ENCODE results near the gene QRICH1.
"Not testable (repeated sequence)": the region's sequence is repeated elsewhere in the genome, so short reads cannot be mapped to it uniquely, and the experiment has no call there.

QRICH1 gene

GRCh38 chr3:49017229-49017970 is 76.5 kb downstream of the QRICH1 start:
- DNase-seq (ENCODE audit: low spot score) = no peak

GRCh38 chr3:49016414-49017228 is 77.2 kb downstream of the QRICH1 start:
- DNase-seq (ENCODE audit: low spot score) = no peak

DNA sequence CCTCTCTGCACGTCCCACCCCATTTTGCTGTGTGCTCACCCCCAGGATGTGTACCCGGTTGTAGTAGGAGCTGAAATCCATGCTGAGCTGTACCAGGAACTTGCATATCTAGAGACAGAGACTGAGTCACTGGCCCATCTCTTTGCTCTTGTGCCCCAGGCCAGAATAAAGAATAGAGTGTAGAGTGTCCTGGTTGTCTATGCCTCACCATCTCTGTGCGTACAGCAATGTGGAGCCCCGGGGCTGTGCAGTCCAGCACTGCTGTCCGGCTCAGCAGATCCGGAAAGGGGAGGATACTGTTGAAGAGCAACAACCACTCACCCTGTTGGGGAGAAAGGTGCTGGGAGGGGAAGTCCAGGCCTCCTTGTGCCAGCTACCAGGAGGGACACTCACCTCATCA is 78.1 kb downstream of the QRICH1 start:
- no peak for DNase-seq (ENCODE audit: low spot score)

DNA sequence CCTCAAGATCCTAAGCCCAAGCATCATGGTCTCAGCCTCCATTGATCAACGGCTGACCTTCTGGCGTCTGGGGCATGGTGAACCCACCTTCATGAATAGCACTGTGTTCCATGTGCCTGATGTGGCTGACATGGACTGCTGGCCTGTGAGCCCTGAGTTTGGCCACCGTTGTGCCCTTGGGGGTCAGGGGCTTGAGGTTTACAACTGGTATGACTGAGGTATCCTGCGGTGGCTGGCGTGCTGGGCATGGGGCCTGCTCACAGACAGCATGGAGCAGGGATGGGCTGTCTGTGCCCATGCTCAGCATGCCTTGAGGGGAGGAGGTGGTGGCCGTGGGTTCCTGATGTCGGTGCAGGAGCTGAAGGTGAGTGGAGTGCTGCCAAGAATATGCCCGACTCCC is 78.8 kb downstream of the QRICH1 start:
- no peak for DNase-seq (ENCODE audit: low spot score)

DNA sequence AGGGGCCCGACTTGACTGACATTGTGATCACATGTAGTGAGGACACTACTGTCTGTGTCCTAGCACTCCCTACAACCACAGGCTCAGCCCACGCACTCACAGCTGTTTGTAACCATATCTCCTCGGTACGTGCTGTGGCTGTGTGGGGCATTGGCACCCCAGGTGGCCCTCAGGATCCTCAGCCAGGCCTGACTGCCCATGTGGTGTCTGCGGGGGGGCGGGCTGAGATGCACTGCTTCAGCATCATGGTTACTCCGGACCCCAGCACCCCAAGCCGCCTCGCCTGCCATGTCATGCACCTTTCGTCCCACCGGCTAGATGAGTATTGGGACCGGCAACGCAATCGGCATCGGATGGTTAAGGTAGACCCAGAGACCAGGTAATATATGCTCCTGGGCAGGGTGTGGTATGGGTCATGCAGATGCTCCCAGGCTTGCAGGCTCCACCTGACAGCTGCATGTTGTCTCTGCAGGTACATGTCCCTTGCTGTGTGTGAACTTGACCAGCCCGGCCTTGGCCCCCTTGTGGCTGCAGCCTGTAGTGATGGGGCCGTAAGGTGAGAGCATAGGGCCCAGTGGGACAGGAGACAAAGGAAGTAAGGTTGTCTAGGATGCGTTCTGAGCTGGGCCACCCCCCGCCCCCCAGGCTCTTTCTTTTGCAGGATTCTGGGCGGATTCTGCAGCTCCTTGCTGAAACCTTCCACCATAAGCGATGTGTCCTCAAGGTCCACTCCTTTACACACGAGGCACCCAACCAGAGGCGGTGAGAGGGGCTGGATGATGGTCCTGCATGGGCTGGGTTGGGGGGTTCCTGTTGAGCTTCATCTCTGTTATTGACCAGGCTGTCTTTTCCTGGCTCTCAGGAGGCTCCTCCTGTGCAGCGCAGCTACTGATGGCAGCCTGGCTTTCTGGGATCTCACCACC is 79.9 kb downstream of the QRICH1 start:
- DNase-seq (ENCODE audit: low spot score) = no peak

DNA sequence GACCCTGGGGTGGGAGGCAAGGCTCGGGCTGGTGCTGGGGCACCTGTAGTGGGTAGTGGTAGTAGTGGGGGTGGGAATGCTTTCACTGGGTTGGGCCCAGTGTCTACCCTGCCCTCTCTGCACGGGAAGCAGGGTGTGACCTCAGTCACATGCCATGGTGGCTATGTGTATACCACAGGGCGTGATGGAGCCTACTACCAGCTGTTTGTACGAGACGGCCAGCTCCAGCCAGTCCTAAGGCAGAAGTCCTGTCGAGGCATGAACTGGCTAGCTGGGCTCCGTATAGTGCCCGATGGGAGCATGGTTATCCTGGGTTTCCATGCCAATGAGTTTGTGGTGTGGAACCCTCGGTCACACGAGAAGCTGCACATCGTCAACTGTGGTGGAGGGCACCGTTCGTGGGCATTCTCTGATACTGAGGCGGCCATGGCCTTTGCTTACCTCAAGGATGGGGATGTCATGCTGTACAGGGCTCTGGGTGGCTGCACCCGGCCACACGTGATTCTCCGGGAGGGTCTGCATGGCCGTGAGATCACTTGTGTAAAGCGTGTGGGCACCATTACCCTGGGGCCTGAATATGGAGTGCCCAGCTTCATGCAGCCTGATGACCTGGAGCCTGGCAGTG is 80.6 kb downstream of the QRICH1 start:
- no peak for DNase-seq (ENCODE audit: low spot score)

DNA sequence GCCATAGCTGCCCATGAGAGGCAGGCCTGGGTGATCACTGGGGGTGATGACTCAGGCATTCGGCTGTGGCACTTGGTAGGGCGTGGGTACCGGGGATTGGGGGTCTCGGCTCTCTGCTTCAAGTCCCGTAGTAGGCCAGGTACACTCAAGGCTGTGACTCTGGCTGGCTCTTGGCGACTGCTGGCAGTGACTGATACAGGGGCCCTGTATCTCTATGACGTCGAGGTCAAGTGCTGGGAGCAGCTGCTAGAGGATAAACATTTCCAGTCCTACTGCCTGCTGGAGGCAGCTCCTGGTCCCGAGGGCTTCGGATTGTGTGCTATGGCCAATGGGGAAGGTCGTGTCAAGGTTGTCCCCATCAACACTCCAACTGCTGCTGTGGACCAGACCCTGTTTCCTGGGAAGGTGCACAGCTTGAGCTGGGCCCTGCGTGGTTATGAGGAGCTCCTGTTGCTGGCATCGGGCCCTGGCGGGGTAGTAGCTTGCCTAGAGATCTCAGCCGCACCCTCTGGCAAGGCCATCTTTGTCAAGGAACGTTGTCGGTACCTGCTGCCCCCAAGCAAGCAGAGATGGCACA is 81.3 kb downstream of the QRICH1 start:
- DNase-seq (ENCODE audit: low spot score) = no peak

GRCh38 chr3:49009396-49009795 is 84.5 kb downstream of the QRICH1 start:
- DNase-seq (ENCODE audit: low spot score) = no peak

GRCh38 chr3:49008627-49009026 is 85.2 kb downstream of the QRICH1 start:
- DNase-seq (ENCODE audit: low spot score) = not testable (repeated sequence)

- peak; percentile 77 for DNase-seq (ENCODE audit: low spot score)
These were observed 85.9 kb downstream of the QRICH1 start for GRCh38 chr3:49007771-49008528.

DNA sequence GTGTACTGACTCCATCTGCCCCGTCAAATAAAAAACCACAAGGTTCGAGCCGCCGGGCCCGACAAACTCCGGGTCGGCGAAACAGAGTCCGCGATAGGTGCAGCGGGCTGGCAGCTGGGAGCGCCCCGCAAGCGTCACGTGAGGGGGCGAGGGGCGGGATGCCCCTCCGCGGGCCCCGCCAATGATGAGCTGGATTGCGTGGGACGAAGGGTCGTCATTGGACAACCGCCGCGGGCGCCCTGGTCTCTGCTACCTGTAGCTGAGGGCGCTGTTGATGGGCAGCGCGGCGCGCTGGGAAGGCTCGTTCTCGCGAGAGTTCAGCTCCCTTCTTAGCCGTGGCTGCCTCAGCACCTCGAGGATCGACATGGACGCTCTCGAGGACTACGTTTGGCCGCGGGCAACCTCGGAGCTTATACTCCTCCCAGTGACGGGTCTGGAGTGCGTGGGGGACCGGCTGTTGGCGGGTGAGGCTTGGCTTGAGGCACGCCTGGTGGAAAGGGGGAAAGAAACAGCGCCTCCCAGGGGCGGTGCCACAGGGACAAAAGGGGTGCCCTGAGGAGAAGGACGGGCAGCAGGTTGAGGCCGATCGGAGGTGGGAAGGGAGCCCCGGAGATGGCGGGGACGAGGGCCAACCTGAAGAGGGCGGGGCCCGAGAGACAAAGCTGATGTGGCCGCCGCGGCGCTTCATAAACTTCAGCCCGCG is 86.7 kb downstream of the QRICH1 start, which contains the start of gene WDR6:
WDR6 (plus strand) TSS at position 324 of the 703 bp plus-strand sequence; CDS start at position 365, 41 bp downstream.
- peak; percentile 98 for DNase-seq (ENCODE audit: low spot score)

DNA sequence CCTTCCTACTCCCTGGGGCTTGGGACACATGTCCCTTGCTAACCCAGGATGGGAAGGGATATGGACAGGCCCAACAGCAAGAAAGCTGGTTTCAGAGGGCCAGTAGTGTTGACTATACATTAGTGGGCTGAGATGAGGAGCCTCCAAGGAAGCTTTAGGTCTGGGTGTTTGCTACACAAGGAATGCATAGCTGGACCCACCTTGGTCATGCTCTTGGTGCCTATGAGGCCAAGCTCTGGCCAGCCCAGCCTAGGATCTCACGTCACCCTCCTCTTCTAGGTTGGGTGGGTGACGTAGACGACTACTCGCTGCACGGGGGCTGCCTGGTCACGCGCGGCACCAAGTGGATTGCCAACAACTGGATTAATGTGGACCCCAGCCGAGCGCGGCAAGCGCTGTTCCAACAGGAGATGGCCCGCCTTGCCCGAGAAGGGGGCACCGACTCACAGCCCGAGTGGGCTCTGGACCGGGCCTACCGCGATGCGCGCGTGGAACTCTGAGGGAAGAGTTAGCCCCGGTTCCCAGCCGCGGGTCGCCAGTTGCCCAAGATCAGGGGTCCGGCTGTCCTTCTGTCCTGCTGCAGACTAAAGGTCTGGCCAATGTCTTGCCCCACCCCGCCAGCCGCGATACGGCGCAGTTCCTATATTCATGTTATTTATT is 87.3 kb downstream of the QRICH1 start:
- DNase-seq (ENCODE audit: low spot score) = no peak

DNA sequence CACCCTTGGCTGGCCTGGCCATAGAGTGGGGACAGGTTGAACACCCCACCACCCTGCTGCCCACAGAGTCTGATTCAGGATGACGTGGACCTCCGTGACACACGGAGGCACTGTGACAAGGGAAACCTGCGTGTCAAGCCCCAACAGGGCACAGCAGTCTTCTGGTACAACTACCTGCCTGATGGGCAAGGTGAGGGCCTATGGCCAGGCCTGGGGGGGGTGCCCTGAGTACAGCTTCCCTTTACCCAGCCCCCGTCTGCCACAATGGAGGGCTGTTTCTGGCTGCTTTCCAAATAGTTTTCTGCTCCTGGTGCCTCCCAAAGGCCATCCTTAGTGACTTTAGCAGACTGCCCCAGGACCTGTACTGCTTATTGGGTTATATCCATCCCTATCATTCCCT is 87.9 kb downstream of the QRICH1 start:
- no peak for DNase-seq (ENCODE audit: low spot score)

GRCh38 chr3:49005303-49005680 is 88.6 kb downstream of the QRICH1 start:
- no peak for DNase-seq (ENCODE audit: low spot score)

GRCh38 chr3:49004352-49005302 is 89.2 kb downstream of the QRICH1 start:
- no peak for DNase-seq (ENCODE audit: low spot score)

- DNase-seq (ENCODE audit: low spot score) = no peak
These were observed 92.7 kb downstream of the QRICH1 start for GRCh38 chr3:49001155-49001554.

DNA sequence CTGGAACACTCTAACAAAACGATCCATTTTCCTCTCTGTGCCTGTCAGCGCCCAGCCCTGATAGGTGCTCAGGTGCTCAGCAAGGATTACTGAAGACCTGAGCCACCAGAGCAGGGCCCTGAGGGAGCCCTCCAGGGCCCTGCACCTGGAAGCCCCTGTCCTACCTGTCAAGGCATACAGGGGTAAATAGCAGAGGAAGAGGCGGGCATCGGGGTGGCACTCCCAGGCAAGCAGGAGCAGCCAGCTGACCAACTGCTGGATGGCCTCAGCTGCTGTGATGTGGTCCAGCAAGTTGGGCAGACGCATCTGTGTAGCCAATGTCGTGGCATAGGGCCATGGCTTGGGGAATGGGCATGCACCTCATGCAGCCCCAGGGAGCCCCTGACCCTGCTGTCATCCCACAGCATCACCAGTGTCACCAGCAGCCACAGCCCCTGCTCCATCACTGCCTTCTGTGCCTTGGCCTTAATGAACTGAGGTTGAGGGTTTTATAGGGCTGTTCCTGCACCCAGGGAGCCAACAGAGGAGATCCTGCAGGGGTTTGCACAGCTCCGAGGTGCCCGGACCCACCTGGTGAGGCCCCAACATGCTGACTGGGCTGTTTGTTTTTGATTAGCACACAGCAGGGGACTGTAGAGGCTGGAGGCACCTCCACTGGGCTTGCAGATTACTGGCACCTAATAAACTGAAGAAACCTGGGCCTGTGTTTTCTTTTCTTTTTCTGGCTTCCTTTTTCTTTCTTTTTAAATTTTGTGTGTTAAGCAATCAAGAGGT is 94.6 kb downstream of the QRICH1 start:
- no peak for DNase-seq (ENCODE audit: low spot score)

All from cerebellar cortex (tissue), 1 donor.